Activated CD4-positive, CD25-positive, alpha-beta regulatory T cell treated with anti-CD3 and anti-CD28 coated beads, Interleukin-2, amount 50 U/mL, for 16 hours (primary cell): ENCODE results near the gene ARSD.
"Not testable (repeated sequence)": the region's sequence is repeated elsewhere in the genome, so short reads cannot be mapped to it uniquely, and the experiment has no call there.

Source experiments
- DNase-seq: peaks from one replicate; pipeline ENCODE4 v3.0.0-alpha.2; 2020; ENCODE audit warnings: low read depth, low spot score

Gene ARSD

DNA sequence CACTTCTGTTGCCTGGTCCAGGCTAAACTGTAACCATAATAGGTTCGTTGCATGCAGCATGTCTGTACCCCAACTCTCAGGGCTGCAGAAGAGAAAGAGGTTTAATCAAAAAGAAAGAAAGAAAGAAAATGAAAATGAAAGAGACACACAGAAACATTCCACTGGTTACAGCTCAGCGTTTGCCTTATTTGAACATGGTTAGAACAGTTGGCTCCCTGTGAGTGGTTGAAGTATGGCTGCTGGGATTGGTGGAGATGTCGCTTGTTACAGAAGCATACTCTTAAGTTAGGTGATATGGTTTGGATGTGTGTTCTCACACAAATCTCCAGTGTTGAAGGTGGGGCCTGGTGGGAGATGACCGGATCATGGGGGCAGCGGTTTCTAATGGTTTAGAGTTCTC, 36.3 kb downstream of the ARSD start:
- DNase-seq, result no peak

DNA sequence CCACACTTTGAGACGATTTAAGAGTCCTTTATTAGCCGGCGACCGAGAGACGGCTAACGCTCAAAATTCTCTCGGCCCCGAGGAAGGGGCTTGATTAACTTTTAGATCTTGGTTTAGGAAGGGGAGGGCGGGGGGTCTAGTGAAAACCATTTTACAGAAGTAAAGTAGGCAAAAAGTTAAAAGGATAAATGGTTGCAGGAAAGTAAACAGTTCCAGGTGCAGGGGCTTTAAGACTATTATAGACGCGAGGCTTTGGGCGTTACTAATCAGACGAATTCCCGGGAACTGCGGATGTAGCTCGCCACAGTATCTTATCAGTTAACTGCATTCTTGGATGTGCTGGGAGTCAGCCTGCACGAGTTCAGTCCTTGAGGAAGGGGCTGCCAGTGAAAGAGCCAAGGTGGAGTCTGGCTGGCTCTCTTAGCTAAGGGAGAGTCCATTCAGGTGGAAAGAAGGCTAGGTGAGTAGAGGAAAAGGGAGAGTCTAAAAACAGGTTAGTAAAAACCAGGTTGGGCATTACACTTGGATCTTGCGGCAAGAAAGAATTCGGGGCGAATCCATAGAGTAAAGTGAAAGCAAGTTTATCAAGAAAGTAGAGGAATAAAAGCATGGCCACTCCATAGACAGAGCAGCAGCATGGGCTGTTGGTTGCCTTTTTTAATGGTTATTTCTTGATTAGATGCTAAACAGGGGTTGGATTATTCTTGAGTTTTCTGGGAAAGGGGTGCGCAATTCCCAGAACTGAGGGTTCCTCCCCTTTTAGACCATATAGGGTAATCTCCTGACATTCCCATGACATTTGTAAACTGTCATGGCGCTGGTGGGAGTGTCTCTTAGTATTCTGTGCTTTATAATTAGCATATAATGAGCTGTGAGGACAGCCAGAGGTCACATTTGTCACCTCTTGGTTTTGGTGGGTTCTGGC, 38.3 kb downstream of the ARSD start:
- not testable (repeated sequence) for DNase-seq

DNA sequence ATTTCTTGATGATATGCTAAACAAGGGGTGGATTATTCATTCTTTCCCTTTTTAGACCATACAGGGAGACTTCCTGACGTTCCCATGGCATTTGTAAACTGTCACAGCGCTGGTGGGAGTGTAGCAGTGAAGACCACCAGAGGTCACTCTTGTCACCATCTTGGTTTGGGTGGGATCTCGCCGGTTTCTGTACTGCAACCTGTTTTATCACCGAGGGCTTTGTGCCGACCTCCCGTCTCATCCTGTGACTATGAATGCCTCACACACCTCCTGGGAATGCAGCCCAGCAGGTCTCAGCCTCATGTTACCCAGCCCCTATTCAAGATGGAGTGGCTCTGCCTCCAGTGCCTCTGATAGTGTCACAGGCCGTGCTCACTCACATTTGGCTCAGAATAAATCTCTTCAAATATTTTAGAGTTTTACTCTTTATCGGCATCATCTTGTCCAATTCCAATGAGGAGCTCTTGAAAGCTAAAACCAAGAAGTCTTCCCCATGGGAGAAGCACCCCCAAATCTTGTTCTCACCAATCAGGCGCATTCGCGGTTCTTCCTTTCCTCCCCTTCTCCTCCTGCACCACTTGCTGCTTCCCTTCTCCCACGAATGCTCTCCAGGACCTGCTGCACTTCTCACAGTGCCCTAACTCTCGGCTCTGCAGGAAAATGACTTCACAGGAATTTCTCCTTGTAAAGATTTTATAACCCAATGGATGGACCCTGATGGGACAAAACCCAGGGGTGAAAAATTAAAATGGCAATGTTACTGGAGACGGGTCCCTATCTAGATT, 39.2 kb downstream of the ARSD start:
- not testable (repeated sequence) for DNase-seq

DNA sequence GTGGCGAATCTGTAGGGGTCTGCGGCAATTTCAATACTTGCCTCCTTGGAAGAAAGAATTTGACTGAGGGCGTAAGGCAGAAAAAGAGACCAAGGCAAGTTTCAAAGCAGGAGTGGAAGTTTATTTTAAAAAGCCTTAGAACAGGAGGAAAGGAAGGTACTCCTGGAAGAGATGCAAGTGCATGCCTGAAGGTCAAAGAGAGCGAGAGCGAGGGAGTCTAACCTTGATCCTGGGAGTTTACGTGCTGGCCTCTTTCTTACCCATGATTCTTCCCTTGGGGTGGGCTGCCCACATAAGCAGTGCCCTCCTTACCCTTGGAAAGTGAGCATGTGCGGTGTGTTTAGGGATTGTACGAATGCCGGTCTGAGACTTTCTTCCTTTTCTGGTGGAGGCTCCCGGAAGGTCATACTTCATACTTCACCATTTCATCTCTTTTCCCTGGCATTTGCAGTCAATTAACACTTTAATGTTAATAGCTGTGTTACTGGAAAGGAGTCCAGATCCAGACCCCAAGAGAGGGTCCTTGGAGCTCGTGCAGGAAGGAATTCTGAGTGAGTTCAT, 40.0 kb downstream of the ARSD start:
- DNase-seq, result no peak

DNA sequence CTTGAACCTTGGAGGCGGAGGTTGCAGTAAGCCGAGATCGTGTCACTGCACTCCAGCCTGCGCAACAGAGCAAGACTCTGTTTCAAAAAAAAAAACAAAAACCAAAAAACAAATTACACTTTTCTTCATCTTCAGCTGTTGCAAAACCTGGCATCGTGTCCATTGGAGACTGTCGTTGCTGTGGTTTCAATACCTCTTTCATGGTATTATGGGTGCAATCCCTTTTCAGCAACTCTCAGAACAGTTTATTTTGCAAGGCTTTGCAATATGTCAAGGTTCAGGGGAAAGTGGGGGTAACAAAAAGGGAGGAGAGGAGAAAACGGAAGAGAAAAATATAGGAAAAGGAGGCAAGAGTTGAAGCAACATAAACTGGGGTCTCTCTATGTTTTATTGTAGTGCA, 40.8 kb downstream of the ARSD start:
- no peak for DNase-seq

DNA sequence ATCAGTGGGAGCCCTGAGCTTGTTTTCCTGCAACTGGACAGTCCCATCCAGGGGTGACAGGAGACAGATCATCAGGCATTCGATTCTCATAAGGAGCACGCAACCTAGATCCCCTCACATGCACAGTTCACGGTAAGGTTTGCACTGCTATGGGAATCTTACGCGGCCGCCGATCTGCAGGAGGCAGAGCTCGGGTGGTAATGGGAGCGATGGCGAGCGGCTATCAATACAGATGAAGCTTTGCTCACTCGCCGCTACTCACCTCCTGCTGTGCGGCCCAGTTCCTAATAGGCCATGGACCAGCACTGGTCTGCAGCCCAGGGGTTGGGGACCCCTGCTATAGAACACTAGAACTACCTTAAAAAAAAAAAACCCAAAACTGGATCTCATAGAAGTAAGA, 45.4 kb downstream of the ARSD start:
- no peak for DNase-seq

DNA sequence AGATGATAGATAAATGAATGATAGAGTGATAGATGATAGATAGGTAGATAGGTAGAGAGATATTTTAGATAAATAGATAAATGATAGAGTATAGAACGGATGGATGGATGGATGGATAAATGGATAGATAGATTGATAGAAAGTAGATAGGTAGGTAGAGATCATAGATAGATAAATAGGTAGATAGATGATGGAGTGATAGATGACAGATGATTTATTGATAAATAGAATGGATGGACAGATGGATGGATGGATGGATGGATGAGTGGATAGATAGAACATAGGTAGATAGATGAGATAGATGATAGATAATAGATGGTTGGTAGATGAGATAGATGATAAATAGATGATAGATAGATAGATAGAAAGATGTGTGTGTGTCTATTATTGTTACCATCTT, 49.5 kb downstream of the ARSD start:
- no peak for DNase-seq

DNA sequence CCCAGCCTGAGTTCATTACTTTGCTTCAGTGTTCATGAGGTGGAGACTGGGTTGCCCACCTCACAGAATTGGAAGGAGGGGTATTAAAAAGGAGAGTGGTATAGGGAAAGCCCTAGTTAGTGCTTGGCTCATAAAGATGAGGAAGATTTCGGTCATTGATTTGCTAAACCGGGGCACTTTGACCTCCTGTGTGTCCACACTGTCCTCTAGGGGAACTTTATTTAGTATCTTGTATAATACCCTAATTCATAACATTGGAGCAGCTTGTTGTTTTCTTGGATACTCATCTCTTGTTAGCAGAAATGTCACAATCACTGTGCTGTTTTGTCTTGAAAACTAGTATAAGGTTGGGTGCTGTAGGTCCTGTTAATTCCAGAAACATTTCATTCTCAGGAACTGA, 50.6 kb downstream of the ARSD start:
- DNase-seq, result no peak

DNA sequence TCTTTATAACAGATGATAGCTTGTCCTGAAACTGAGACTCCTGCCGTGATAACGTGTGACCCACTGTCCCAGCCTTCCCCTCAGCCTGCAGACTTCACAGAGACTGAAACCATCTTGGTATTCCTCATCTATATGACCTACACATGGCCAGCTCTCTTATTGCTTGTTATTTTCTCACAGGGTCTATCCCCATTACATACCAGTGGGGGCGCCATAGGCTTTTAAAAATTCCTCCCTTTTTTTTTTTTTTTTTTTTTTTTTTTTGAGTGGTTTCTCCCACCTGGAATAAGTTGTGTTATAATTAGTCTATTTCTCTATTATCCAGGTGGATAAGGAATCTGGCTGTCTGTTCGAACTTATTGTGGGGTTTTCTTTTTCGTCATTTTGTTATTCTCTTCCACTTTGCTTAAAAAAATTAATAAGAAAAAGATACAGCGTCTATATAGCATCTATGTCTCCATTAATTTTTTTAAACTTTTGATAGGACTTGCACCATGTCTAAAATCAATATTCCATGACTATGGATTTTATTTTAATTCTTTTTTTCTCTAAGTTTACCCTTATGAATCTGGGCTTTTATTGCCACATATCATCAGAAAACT, 53.2 kb downstream of the ARSD start:
- DNase-seq, result no peak

DNA sequence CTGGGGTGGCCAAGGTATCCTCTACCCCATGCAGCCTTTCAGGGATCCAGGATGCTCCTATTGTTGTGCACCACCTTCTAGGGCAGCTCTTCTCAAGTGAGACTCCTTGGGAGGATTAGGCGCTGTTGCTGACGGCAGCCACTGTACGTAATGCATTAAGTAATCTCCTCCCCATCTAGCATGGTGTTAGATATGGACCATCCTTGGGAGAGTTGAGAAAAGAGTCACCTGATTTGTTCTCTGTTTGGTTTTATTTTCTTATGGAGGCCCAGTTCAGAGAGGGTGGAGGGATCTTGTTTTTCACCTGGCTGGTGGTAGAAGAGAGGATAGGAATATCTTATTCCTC, 54.0 kb downstream of the ARSD start:
- DNase-seq, result no peak

DNA sequence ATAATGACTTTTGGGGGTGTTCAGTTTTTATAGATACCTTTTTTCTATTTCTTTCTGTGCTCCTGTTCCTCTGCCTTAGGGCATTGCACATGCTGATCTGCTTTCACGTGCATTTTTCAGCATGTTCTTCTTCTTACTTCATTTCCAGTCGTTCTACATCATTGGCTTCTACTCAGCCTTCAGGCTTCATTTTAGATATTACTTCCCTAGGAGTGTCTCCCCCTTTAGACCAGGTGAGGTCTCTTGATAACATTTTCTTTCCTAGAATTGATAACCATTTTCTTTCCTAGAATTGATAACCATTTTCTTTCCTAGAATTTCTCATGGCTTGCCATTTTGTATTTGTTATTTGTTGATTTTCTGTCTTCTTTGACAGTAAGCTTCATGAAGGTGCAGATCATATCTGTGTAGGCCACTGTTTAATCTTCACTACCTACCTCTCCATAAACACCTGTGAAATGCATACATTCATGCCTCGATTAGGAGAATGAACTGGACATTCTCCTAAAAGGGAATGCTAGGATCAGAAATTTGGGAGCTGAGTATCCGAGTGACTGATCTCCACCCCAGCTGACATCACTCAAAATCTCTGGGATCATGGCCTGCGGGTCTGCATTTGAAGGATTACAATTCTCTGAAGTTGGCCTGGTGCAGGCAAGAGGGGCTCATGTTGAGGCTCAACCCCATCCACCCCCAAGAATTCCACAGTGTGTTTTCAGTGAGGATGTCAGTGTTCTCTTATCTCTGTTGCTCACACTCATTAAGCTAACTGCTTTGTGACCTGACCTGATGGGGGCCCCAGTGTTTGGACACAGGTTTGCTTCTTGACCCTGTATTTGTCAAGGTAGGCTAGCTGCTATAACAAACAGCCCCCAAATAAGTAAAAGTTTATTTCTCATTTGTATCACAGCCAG, 54.7 kb downstream of the ARSD start:
- no peak for DNase-seq

DNA sequence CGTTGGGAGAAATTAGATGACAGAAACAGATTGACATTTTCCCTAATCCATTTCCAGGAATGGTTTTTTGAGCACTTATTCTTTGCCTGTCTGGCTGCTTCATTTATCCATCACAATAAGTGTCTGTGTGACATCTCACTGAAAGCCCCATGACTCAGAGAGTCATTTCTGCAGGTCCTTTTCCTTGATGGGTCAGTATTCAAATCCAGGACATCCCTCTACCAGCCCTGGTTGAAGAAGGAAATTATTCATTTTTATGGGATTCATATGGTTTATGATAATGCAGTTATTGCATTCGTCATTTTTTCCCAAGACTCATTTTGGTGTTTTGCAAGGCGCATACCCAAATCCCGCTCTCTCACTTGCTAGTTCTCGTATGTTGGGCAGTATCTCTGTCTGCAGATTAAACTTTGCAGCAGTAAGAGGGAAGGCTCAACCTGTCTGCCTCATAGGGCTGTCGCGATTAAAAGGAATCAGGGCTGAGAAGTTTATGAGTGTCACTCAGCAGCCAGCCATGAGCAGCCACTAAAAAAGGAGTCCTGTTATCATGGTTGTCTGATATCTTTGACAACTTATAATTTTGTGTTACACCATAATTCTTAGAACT, 56.4 kb downstream of the ARSD start:
- DNase-seq, result no peak

DNA sequence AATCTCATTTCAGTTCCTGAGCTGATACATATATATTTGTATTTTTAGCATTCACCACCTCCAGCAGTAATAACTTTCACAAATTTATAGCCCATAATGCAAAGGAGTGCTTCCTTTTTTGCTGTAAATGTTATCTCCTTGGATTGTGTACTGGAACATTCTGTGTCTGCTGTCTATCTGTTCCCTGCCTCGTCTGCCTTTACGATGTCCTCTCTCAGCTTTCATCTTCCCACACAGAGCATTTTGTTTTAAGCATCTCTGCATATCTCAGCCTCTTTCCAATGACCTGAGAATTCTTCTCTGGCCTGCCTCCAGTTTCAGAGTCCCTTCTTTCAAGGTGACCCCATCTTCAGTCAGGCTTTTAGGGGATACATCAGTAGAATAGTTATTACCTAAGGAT, 57.3 kb downstream of the ARSD start:
- no peak for DNase-seq

DNA sequence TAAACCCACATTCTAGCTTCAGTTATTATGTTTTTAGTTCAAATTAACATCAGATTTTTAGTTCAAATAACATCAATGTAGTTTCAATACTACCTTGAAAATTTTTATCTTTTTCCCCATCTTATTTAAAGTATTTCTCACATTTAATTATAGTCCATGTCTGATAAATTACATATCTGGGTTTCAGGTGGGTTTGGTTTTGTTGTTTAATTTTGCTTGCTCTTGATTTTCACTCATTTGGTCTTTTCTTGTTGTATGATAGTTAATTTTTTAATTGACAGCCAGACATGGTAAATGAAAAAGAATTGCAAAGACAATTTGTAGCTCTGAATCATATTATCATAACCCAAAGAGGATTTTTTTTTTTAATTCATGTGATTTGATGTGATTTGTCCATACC, 58.5 kb downstream of the ARSD start:
- no peak for DNase-seq

DNA sequence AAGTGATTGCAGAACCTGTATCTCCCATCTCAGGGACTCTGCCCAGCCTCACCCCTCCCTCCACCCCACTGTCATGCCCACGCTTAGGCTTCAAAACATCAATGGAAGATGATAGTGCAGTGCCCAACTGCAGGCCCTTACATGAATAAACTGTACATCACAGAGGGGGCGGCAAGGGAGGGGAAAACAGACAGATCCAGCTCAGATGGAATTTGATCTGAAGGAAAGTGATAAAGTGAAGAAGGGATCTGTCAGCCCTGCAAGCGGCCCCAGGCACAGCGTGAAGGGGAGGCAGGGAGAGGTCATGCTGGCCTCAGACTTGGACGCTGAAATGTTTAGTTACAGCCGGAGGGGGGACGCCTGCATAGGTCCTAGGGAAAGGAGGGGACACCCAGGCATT, 61.9 kb downstream of the ARSD start:
- DNase-seq, result no peak

DNA sequence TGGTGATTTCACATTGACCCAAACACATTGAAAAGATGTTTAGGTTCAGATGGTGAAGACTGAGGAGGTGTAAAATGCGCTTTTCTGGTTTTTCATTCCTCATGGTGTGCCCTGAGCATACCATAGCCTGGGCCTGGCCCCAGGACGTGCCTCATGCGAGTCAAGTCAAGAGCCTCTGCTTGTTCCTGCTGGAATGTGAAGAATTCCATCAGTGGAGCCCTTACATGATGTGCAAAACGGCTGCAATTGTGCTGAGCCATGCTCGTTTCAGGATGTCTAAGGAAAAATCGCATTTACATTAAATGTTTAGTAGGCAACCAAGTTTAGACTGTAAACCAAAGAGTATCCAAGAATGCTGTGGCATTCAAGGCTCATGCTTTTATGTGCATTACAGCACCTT, 65.5 kb downstream of the ARSD start:
- DNase-seq, result no peak

DNA sequence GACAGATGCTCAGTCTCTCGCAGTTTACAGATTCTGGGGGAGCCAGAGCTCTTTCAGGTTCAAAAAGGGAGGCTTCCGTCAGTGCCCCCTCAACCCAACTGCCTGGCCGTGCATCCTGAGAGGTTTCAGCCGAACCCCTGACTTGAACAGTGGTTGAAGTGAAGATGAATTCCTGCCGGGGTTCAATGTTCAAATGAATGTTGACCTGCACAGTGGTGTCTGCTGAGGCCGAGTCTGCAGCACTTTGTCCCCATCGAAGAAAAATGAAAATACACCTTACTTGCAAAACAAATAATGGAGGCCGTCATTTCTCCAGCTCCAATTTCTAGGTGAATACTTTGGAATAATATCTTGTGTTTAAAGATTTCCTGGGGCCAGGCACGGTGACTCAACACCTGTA, 66.7 kb downstream of the ARSD start:
- DNase-seq, result no peak

DNA sequence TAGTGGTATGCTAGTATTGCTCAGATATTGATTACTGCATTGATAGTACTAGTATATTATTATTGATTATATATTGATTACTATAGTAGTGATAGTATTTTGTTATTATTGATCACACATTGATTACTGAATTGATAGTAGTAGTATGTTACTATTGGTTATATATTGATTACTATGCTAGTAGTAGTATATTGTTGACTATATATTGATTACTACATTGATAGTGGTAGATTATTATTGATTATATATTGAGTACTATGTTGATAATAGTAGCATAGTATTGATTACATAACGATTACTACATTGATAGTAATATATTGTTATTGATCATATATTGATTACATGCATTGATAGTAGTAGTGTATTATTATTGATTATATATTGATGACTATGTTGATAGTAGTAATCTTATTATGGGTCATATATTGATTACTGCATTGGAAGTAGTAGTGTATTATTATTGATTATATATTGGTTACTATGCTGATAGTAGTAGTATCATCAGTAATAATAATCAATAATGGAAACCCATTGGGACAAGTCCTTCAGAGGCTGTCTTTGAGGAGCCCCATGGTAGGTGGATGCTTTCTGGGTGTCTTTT, 69.8 kb downstream of the ARSD start:
- DNase-seq, result no peak

DNA sequence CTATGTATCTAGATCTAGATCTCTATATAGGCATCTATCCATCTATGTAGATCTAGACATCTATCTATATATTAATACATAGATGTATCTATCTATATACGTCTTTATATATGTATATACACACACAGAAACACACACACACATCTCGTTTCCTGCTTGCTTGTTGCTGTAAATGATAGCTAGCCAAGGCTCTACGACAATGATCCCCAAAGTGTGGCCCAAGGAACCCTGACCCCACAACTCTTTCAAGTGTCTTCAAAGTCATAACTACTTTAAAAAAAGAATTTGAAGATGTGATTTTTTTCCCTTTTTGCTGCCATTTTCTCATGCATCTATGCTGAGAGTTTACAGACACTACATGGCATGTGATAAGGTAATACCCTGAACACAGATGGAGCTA, 71.6 kb downstream of the ARSD start:
- DNase-seq, result no peak

DNA sequence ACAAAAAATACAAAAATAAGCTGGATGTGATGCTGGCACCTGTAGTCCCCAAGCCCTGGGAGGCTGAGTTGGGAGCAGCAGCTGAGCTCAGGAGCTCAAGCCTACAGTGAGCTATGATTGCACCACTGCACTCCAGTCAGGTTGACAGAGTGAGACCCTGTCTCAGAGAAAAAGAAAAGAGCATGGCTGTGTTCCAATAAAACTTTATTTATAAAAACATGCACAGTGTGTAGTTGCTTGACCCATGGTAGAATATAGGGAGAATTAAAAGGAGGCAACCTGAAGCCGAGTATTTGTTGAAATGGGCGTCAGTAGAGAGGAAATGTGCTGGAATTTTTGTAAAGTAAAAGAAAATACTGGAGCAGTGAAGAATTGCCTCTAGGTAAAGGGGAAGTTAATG, 73.4 kb downstream of the ARSD start:
- DNase-seq, result no peak
